Esophagus squamous epithelium (tissue), 5 donors: ENCODE results near the gene GAS7. TPM values are rescaled to one million over a fixed set of nuclear protein-coding genes. Genes with fewer than 3 reads are reported as not detected.

Experiments used
- DNase-seq: peaks from one replicate; lab custom pipeline; 2025; lab: John Stamatoyannopoulos, UW
- H3K27ac ChIP-seq, 4 donors: fragments of 200-600 bp; sonication (generic); one replicate each; pipeline ENCODE4 v1.5.1; 2016 to 2019; ENCODE audit warnings: mild to moderate bottlenecking in 1 of 4
- H3K27me3 ChIP-seq, 4 donors: fragments of 200-600 bp; sonication (generic); 1 replicate in 3 of 4; 2 replicates in 1 of 4; pipeline versions ENCODE4 v1.5.1 to v1.6.0; 2017 to 2021; ENCODE audit warnings: antibody characterized with exemption in 1 of 4
- H3K36me3 ChIP-seq, 3 donors: fragments of 200-600 bp; sonication (generic); one replicate each; pipeline ENCODE4 v1.5.1; 2016 to 2019
- H3K4me1 ChIP-seq, 3 donors: fragments of 200-600 bp; sonication (generic); one replicate each; pipeline ENCODE4 v1.5.1; 2017 to 2019
- H3K4me3 ChIP-seq, 4 donors: fragments of 200-600 bp; sonication (generic); 1 replicate in 3 of 4; 2 replicates in 1 of 4; pipeline ENCODE4 v1.5.1; 2016 to 2019; ENCODE audit warnings: mild to moderate bottlenecking in 2 of 4, moderate library complexity in 1 of 4
- H3K9me3 ChIP-seq, 3 donors: fragments of 200-600 bp; sonication (generic); one replicate each; pipeline ENCODE4 v1.5.1; 2016 to 2019
- CTCF ChIP-seq, 6 experiments: fragments of 450-650 bp in 4 of 6; fragments of 200-600 bp in 2 of 6; sonication (generic) in 2 of 6; IDR thresholded peaks; one replicate each; pipeline ENCODE4 v1.5.1; 2016 to 2019; ENCODE audit warnings: antibody characterized with exemption in 6 of 6, mild to moderate bottlenecking in 4 of 6, moderate library complexity in 4 of 6
- POLR2A ChIP-seq, 4 donors: fragments of 450-650 bp; IDR thresholded peaks; one replicate each; pipeline ENCODE4 v1.6.1; 2017; ENCODE audit warnings: antibody characterized with exemption in 4 of 4, mild to moderate bottlenecking in 4 of 4, moderate library complexity in 3 of 4
- WGBS, 2 donors: methylation state at CpG; one replicate each; pipeline ENCODE4 v1.1.5; 2018; 5-methylcytosine and 5-hydroxymethylcytosine counted together
- intact Hi-C: fragments of 100-400 bp; cut with DNase I; formaldehyde crosslinking; loops from one replicate; pipeline ENCODE4 v1.15.0; 2022
- total RNA-seq, 4 donors: library from RNA; depleted of rRNA; stranded (reverse); fragments of >200 nt; gene quantifications; one replicate each; pipeline ENCODE4 v1.1.0, GENCODE V29; 2016
- donor health status: DM: yes; HTN: yes; CAD: no.

GAS7 gene
- total RNA-seq, 4 donors from 2014 or later: 16.8 to 39.1 (median 30.1) TPM

DNA sequence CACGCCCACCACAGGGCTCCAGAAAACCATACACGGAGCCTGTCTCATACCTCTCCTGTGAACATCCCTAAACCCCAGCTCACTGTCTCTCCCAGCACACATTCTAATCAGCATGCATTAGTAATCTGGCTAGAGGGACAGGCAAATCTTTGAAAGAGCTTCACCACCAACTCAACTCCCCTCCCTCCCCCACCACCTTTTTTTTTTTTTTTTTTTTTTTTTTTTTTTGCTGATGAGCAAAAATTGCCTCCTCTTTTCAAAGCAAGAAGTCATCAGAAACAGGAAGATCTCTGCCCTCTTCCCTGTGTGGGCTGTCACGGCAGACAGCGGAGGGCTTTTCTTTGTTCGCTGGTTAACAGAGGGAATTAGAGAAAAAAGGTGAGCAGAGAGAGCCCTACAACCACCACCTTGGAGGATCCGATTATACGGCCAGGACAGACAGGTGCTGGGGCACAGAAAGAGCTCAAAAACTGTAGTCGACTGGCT, 19.9 kb downstream of the GAS7 start:
- Histone ChIP-seq H3K9me3 (no peaks in the 10 kb centered on the region), H3K4me3 (no peak overlapping the region), H3K36me3 (no peaks in the 10 kb centered on the region), H3K27ac (no peak overlapping the region), H3K27me3 (no peaks in the 10 kb centered on the region), H3K4me1 (peaks cover 0 to 12% (median 0%) of the 10 kb centered on the region in 3 donors)
- DNase-seq: no peak
- whole genome bisulfite sequencing, 2 donors: 59 to 66% methylated on average over 3 to 7 of the region's 8 CpGs
- intact Hi-C loops: no loop called here
- TF ChIP-seq POLR2A (IDR thresholded peaks at IDR 0.05) (no peak), CTCF (IDR thresholded peaks at IDR 0.05) (no peak)

DNA sequence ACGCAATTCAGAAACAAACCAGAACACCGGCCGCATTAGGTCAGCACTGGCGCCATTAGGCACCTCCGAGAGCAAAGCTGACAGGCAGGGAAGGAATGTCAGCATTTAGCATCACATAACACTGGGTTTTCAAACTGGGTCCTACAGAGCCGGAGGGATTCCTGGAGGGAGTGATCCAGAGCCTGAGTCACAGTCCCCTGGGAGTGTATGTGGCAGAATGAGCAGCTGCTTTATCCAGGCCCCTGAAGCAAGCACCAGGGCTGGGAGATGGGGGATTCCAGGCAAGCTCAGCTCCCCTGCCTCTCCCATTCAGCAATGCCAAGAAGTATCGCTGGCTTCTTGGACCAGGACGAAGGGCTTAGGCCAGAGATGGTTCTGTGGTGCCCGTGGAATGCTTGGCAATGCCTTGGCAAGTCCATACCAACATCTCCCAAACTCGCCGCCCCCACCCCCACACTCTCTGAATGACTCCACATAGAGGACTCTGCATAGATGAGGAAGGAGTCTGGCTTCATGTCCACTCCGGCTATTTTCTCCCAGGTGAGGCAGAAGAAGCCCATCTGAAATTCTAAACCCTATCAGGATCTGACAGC, 20.4 kb downstream of the GAS7 start:
- TF ChIP-seq CTCF (IDR thresholded peaks at IDR 0.05): no peak
- TF ChIP-seq POLR2A (IDR thresholded peaks at IDR 0.05): no peak
- Histone ChIP-seq H3K27me3 (no peaks in the 10 kb centered on the region), H3K36me3 (no peaks in the 10 kb centered on the region), H3K9me3 (no peaks in the 10 kb centered on the region), H3K27ac (no peak overlapping the region), H3K4me1 (peaks cover 0 to 12% (median 0%) of the 10 kb centered on the region in 3 donors), H3K4me3 (no peak overlapping the region)
- intact Hi-C loops: no loop called here
- DNase-seq: no peak
- 64 to 74% methylated on average over 6 to 7 of the region's 12 CpGs for WGBS, 2 donors

GRCh38 chr17:10177131-10177912, 21.1 kb downstream of the GAS7 start:
- H3K27ac ChIP-seq: no peak overlapping the region
- TF ChIP-seq POLR2A (IDR thresholded peaks at IDR 0.05): no peak
- TF ChIP-seq CTCF (IDR thresholded peaks at IDR 0.05): no peak
- no peak for DNase-seq
- intact Hi-C loops: no loop called here
- H3K4me1 ChIP-seq: peaks cover 0 to 17% (median under 1%) of the 10 kb centered on the region in 3 donors
- WGBS, 2 donors: 54 to 64% methylated on average over 6 of the region's 6 CpGs
- H3K36me3 ChIP-seq: no peaks in the 10 kb centered on the region
- H3K9me3 ChIP-seq: no peaks in the 10 kb centered on the region
- H3K4me3 ChIP-seq: no peak overlapping the region
- H3K27me3 ChIP-seq: no peaks in the 10 kb centered on the region

- H3K27me3 ChIP-seq: no peaks in the 10 kb centered on the region
- no peak overlapping the region for H3K27ac ChIP-seq
- no peak overlapping the region for H3K4me3 ChIP-seq
- TF ChIP-seq CTCF (IDR thresholded peaks at IDR 0.05) (no peak), POLR2A (IDR thresholded peaks at IDR 0.05) (no peak)
- H3K4me1 ChIP-seq: peaks cover 0 to 35% (median 4%) of the 10 kb centered on the region in 3 donors
- intact Hi-C loops: no loop called here
- no peaks in the 10 kb centered on the region for H3K9me3 ChIP-seq
- no peak for DNase-seq
- WGBS, 2 donors: 48 to 69% methylated on average over 3 of the region's 3 CpGs
- no peaks in the 10 kb centered on the region for H3K36me3 ChIP-seq
These were observed 24.5 kb downstream of the GAS7 start for GRCh38 chr17:10173913-10174312.

DNA sequence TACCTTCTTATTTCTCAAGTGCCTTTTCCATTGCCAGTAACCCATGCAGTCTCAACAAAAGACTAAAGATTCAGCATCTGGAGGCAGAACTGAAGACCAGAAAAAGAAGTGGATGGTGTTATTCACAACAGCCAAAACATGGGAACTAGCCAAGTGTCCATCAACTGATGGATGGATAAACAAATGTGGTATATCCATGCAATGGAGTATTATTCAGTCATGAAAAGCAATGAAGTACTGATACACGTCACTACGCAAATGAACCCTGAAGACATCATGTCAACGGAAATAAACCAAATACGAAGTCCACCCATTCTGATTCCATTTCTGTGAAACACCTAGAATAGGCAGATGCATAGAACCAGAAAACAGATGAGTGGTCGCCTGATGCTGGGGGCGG, 25.6 kb downstream of the GAS7 start:
- H3K27ac ChIP-seq: no peak overlapping the region
- H3K36me3 ChIP-seq: no peaks in the 10 kb centered on the region
- H3K4me3 ChIP-seq: no peak overlapping the region
- WGBS, 2 donors: 89 to 94% methylated on average over 6 of the region's 6 CpGs
- intact Hi-C loops: no loop called here
- H3K4me1 ChIP-seq: peaks cover 0 to 24% (median 4%) of the 10 kb centered on the region in 3 donors
- DNase-seq: no peak
- TF ChIP-seq CTCF (IDR thresholded peaks at IDR 0.05): no peak
- TF ChIP-seq POLR2A (IDR thresholded peaks at IDR 0.05): no peak
- no peaks in the 10 kb centered on the region for H3K27me3 ChIP-seq
- no peaks in the 10 kb centered on the region for H3K9me3 ChIP-seq
